Psoas muscle (tissue), 8 donors: ENCODE results near the gene TMEM106B. TPM values are rescaled to one million over a fixed set of nuclear protein-coding genes. Genes with fewer than 3 reads are reported as not detected.

Experiments used
- ATAC-seq, 4 donors: fragments of 200-7000 bp; cut with Tn5 transposase; one replicate each; pipeline ENCODE4 v1.9.1; 2020; ENCODE audit warnings: moderate library complexity in 3 of 4, mild to moderate bottlenecking in 2 of 4
- DNase-seq, 2 donors: peaks; one replicate each; pipeline ENCODE4 v3.0.0-alpha.2; 2020
- H3K27ac ChIP-seq: fragments of 200-600 bp; one replicate; pipeline ENCODE4 v1.8.0; 2022
- H3K27me3 ChIP-seq, 3 donors: fragments of 200-600 bp in 1 of 3; one replicate each; pipeline versions ENCODE4 v1.6.1 to v1.8.0; 2013 to 2022; ENCODE audit warnings: low read length in 2 of 3, mild to moderate bottlenecking in 2 of 3, moderate library complexity in 1 of 3; ENCODE audit not compliant: insufficient read depth in 3 of 3
- H3K36me3 ChIP-seq, 2 donors: fragments of 200-600 bp in 1 of 2; one replicate each; pipeline versions ENCODE4 v1.6.1 to v1.8.0; 2013 to 2022; ENCODE audit warnings: low read depth in 1 of 2, mild to moderate bottlenecking in 1 of 2, moderate library complexity in 1 of 2; ENCODE audit not compliant: insufficient read depth in 1 of 2
- H3K4me1 ChIP-seq: fragments of 200-600 bp; one replicate; pipeline ENCODE4 v1.8.0; 2022
- H3K4me3 ChIP-seq: fragments of 200-600 bp; one replicate; pipeline ENCODE4 v1.8.0; 2022; ENCODE audit warnings: mild to moderate bottlenecking
- H3K9me3 ChIP-seq: fragments of 200-600 bp; one replicate; pipeline ENCODE4 v1.8.0; 2022
- WGBS, 3 donors: extraction: QIAGEN DNeasy Blood & Tissue Kit; methylation state at CpG; one replicate each; pipeline versions ENCODE4 v1.1.6 to v1.1.7; 2013; 5-methylcytosine and 5-hydroxymethylcytosine counted together
- intact Hi-C, 2 donors: fragments of 100-400 bp; cut with DNase I; formaldehyde crosslinking; loops; one replicate each; pipeline versions ENCODE4 v1.11.0 to v1.14.2; 2022
- polyA plus RNA-seq, 3 donors: library from polyadenylated mRNA; stranded (reverse); fragments of 200-250 nt; gene quantifications; one replicate each; pipeline ENCODE4 v1.2.3, GENCODE V29; 2013
- total RNA-seq, 4 donors: library from RNA; stranded (reverse); fragmentation: NEBNext Ultra II Directional in 2 of 4; extraction: Animal tissue kit (Norgen Biotek cat#: 25700) in 2 of 4; gene quantifications; one replicate each; pipeline versions ENCODE4 v1.2.1 to v1.2.4, GENCODE V29; 2021 to 2023
- TF ChIP-seq, protein P1 (sequence below): fragments of 200-600 bp; IDR thresholded peaks from one replicate; pipeline ENCODE4 v1.8.0; 2022; ENCODE audit warnings: antibody characterized with exemption
- donor health status: healthy with polysubstance abuse.
- donor health status: DM: no; HTN: no; CAD: no; lungs with moderate emphysema.
- donor health status: Bipolar disorder and iron deficiency.
- donor health status: healthy.
- donor health status: DM: yes; HTN: yes; CAD: no.
- donor health status: DM: no; HTN: no; CAD: no.
- donor health status: DM: no; HTN: no; CAD: no.
- donor health status: DM: yes; HTN: yes; CAD: no.

Gene TMEM106B
- total and polyA plus RNA-seq, 7 donors, result 12.5 to 47.1 (median 31.7) TPM

DNA sequence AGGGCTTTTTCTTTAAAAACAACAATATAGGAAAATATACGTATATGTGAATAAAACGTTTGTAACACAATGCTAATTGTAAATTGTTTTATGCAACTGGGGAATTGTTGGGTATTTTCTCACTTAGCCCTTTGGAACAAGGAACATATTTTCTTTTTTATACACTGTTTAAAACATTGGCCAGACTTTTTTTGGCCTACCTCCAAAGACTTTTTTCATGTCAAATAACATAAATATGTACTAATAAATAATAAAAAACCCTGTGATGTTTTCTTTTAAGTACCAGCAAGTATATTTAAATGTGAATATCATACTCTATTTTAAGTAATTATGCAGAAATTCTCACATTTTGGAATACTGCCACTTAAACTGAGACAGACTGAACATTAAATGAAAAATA, 15.7 kb downstream of the TMEM106B start:
- peaks cover 3 to 78% of the 10 kb centered on the region in 2 donors for H3K36me3 ChIP-seq
- no peak for DNase-seq
- peaks cover 10% of the 10 kb centered on the region for H3K9me3 ChIP-seq
- H3K4me1 ChIP-seq, result no peaks in the 10 kb centered on the region
- intact Hi-C loops, result no loop called here
- WGBS, 3 donors, result 59 to 69% (median 68%) methylated on average over 2 of the region's 2 CpGs
- H3K27ac ChIP-seq, result no peak overlapping the region
- no peak overlapping the region for H3K4me3 ChIP-seq
- H3K27me3 ChIP-seq, result no peaks in the 10 kb centered on the region
- no peak for ATAC-seq
- TF ChIP-seq, protein P1, sequence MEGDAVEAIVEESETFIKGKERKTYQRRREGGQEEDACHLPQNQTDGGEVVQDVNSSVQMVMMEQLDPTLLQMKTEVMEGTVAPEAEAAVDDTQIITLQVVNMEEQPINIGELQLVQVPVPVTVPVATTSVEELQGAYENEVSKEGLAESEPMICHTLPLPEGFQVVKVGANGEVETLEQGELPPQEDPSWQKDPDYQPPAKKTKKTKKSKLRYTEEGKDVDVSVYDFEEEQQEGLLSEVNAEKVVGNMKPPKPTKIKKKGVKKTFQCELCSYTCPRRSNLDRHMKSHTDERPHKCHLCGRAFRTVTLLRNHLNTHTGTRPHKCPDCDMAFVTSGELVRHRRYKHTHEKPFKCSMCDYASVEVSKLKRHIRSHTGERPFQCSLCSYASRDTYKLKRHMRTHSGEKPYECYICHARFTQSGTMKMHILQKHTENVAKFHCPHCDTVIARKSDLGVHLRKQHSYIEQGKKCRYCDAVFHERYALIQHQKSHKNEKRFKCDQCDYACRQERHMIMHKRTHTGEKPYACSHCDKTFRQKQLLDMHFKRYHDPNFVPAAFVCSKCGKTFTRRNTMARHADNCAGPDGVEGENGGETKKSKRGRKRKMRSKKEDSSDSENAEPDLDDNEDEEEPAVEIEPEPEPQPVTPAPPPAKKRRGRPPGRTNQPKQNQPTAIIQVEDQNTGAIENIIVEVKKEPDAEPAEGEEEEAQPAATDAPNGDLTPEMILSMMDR, result no peak

- TF ChIP-seq, protein P1, result no peak
- peaks cover 3 to 83% of the 10 kb centered on the region in 2 donors for H3K36me3 ChIP-seq
- intact Hi-C loops, result no loop called here
- H3K27me3 ChIP-seq, result no peaks in the 10 kb centered on the region
- H3K4me3 ChIP-seq, result no peak overlapping the region
- peaks cover 10% of the 10 kb centered on the region for H3K9me3 ChIP-seq
- DNase-seq (no peak), ATAC-seq (no peak)
- H3K4me1 ChIP-seq, result no peaks in the 10 kb centered on the region
- H3K27ac ChIP-seq, result no peak overlapping the region
Measured at GRCh38 chr7:12228024-12228423, 16.9 kb downstream of the TMEM106B start.

DNA sequence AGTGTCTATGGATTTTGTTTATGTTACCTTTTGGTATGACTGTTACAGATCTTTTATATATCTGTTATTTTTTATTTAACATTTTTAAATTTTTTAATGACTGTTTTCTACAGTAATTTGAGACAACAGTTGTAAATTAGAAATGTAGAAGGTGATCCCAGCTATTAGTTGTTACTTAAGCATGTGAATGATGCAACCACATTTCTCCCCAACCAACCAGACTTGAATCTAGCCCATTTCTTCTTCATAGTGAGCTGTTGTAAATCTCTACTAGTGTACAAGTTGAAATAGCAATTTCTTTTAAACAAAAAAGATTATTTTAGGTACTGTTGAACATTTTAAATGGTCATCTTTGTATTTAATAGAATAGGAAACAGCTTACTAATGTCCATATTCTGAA, 18.0 kb downstream of the TMEM106B start:
- no peak for DNase-seq
- H3K27me3 ChIP-seq, result no peaks in the 10 kb centered on the region
- no peak overlapping the region for H3K27ac ChIP-seq
- H3K4me1 ChIP-seq, result no peaks in the 10 kb centered on the region
- TF ChIP-seq, protein P1, result no peak
- ATAC-seq, result no peak
- peaks cover 0 to 81% of the 10 kb centered on the region in 2 donors for H3K36me3 ChIP-seq
- no peak overlapping the region for H3K4me3 ChIP-seq
- intact Hi-C loops, result no loop called here
- peaks cover 10% of the 10 kb centered on the region for H3K9me3 ChIP-seq

- WGBS, 3 donors, result 70 to 94% (median 93%) methylated on average over 2 of the region's 2 CpGs
- Histone ChIP-seq H3K4me3 (no peak overlapping the region), H3K36me3 (peaks cover 0 to 79% of the 10 kb centered on the region in 2 donors), H3K27ac (no peak overlapping the region), H3K4me1 (no peaks in the 10 kb centered on the region), H3K27me3 (no peaks in the 10 kb centered on the region), H3K9me3 (peaks cover 3% of the 10 kb centered on the region)
- DNase-seq, result no peak
- no peak for ATAC-seq
- TF ChIP-seq, protein P1, result no peak
- intact Hi-C loops, result no loop called here
Measured at GRCh38 chr7:12231097-12231496, 20.0 kb downstream of the TMEM106B start.

DNA sequence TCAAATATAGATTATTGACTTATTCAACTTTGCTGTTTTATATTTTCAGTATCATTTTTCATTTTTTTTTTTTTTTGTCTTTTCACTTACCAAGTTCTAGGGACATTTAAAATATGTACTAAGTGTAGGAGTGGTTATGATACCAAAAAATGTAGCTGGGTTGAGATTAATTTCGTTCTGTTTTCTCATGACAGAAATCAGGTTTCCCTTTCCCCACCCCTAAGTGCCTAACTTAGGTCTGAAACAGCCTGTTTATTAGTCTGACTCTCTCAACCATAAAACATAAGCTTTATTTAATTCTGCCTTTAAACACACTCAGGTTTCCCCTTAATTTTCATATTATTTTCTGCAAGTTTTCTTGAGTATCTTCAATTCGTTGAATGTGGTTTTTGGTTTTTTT, 22.1 kb downstream of the TMEM106B start:
- 82 to 95% (median 85%) methylated on average over 2 of the region's 2 CpGs for WGBS, 3 donors
- TF ChIP-seq, protein P1, result no peak
- H3K9me3 ChIP-seq, result no peaks in the 10 kb centered on the region
- no peaks in the 10 kb centered on the region for H3K27me3 ChIP-seq
- no peak for ATAC-seq
- H3K36me3 ChIP-seq, result peaks cover 2 to 77% of the 10 kb centered on the region in 2 donors
- intact Hi-C loops, result no loop called here
- no peak overlapping the region for H3K4me3 ChIP-seq
- no peaks in the 10 kb centered on the region for H3K4me1 ChIP-seq
- H3K27ac ChIP-seq, result no peak overlapping the region
- no peak for DNase-seq
